GM12878 (cell line): Measurements from ENCODE around the gene SUMF1. TPM values are rescaled to one million over a fixed set of nuclear protein-coding genes. Genes with fewer than 3 reads are reported as not detected.

Experiments used
- ATF2 ChIP-seq: IDR thresholded peaks from 2 replicates; pipeline ENCODE4 v1.6.1; 2012; ENCODE audit warnings: low read length, inconsistent platforms
- CBX3 ChIP-seq: fragments of 200-600 bp; sonication (generic); IDR thresholded peaks from 2 replicates; pipeline ENCODE4 v1.6.1; 2016; ENCODE audit warnings: low read depth, borderline replicate concordance
- CBX5 ChIP-seq: sonication (generic); IDR thresholded peaks from 2 replicates; pipeline ENCODE4 v1.6.1; 2016; ENCODE audit warnings: low read depth, moderate library complexity, mild to moderate bottlenecking, inconsistent platforms
- CREB1 ChIP-seq: IDR thresholded peaks from 2 replicates; pipeline ENCODE4 v1.6.1; 2012; ENCODE audit warnings: low read depth, mild to moderate bottlenecking, inconsistent platforms
- ESRRA ChIP-seq: IDR thresholded peaks from 2 replicates; pipeline ENCODE4 v1.6.1; 2012; ENCODE audit warnings: mild to moderate bottlenecking, low read length, improper control_type of control experiment
- EZH2 ChIP-seq: IDR thresholded peaks from 2 replicates; pipeline ENCODE4 v1.6.1; 2012; ENCODE audit warnings: low read depth, mild to moderate bottlenecking, control low read depth, inconsistent platforms, low read length, borderline replicate concordance; ENCODE audit not compliant: control insufficient read depth
- GATAD2B ChIP-seq: fragments of 450-650 bp; conservative IDR thresholded peaks from 2 replicates; pipeline ENCODE4 v1.6.1; 2017; ENCODE audit warnings: low read depth, mild to moderate bottlenecking, moderate library complexity
- JUND ChIP-seq: IDR thresholded peaks from 2 replicates; pipeline ENCODE4 v1.6.1; 2012; ENCODE audit warnings: low read depth, mild to moderate bottlenecking, low read length, improper control_type of control experiment, moderate library complexity
- MAX ChIP-seq: IDR thresholded peaks from 2 replicates; pipeline ENCODE4 v1.6.1; 2012; ENCODE audit warnings: low read depth, low read length, improper control_type of control experiment
- NR2C1 ChIP-seq: fragments of 450-650 bp; IDR thresholded peaks from 2 replicates; pipeline ENCODE4 v1.6.1; 2017; ENCODE audit warnings: antibody characterized with exemption, mild to moderate bottlenecking, moderate library complexity
- PKNOX1 ChIP-seq: fragments of 450-650 bp; IDR thresholded peaks from 2 replicates; pipeline ENCODE4 v1.6.1; 2016; ENCODE audit warnings: mild to moderate bottlenecking
- POLR2A ChIP-seq: IDR thresholded peaks from 2 replicates; pipeline ENCODE4 v1.6.1; 2011; ENCODE audit warnings: low read depth, mild to moderate bottlenecking, low read length
- PRDM15 ChIP-seq: fragments of 450-650 bp; formaldehyde crosslinking; IDR thresholded peaks from 2 replicates; pipeline ENCODE4 v1.4.0; 2020; ENCODE audit warnings: mild to moderate bottlenecking, moderate library complexity
- RAD51 ChIP-seq: fragments of 450-650 bp; IDR thresholded peaks from 2 replicates; pipeline ENCODE4 v1.6.1; 2016; ENCODE audit warnings: moderate library complexity, mild to moderate bottlenecking, inconsistent platforms
- RELA ChIP-seq: fragments of 450-650 bp; IDR thresholded peaks from 2 replicates; pipeline ENCODE4 v1.8.0; 2014; ENCODE audit warnings: borderline replicate concordance; ENCODE audit not compliant: partially characterized antibody
- SMAD1 ChIP-seq: fragments of 450-650 bp; IDR thresholded peaks from 2 replicates; pipeline ENCODE4 v1.6.1; 2018; ENCODE audit warnings: mild to moderate bottlenecking, low read depth; ENCODE audit not compliant: partially characterized antibody
- SRF ChIP-seq, 2 experiments: IDR thresholded peaks; 2 replicates each; pipeline ENCODE4 v1.6.1; 2011; ENCODE audit warnings: low read depth in 2 of 2, low read length in 2 of 2, mild to moderate bottlenecking in 1 of 2, moderate library complexity in 1 of 2
- STAT3 ChIP-seq: IDR thresholded peaks from 2 replicates; pipeline ENCODE4 v1.6.1; 2011; ENCODE audit warnings: low read depth, low read length, improper control_type of control experiment
- SUPT20H ChIP-seq: IDR thresholded peaks from 2 replicates; pipeline ENCODE4 v1.6.1; 2011; ENCODE audit warnings: low read depth, mild to moderate bottlenecking, low read length, moderate library complexity, borderline replicate concordance; ENCODE audit not compliant: control insufficient read depth
- TCF12 ChIP-seq: IDR thresholded peaks from 2 replicates; pipeline ENCODE4 v1.6.1; 2011; ENCODE audit warnings: low read depth, mild to moderate bottlenecking, low read length
- YY1 ChIP-seq: IDR thresholded peaks from 2 replicates; pipeline ENCODE4 v1.6.1; 2011; ENCODE audit warnings: low read depth, mild to moderate bottlenecking, low read length
- ZBTB40 ChIP-seq: fragments of 450-650 bp; IDR thresholded peaks from 2 replicates; pipeline ENCODE4 v1.6.1; 2016; ENCODE audit warnings: mild to moderate bottlenecking, moderate library complexity, borderline replicate concordance
- polyA plus RNA-seq, 11 experiments: library from polyadenylated mRNA; depleted of rRNA in 4 of 11; unstranded in 6 of 11; stranded (reverse) in 5 of 11; fragments of >200 nt; fragmentation: Nextera tagmentation in 4 of 11; fragmentation: Illumina TruSeq in 1 of 11; extraction: Ambion mirVana in 4 of 11; extraction: Trizol in 1 of 11; gene quantifications; 1 replicate in 1 of 11; 2 replicates in 10 of 11; pipeline versions ENCODE4 v1.2.1 to v1.2.3, GENCODE V29; 2011 to 2016; ENCODE audit warnings: inconsistent platforms in 2 of 11, missing spikeins in 2 of 11, low read depth in 1 of 11
- total RNA-seq, 4 experiments: library from RNA; depleted of rRNA in 3 of 4; stranded (reverse); fragments of >200 nt in 3 of 4; fragmentation: Illumina TruSeq in 1 of 4; extraction: Trizol in 1 of 4; gene quantifications; 2 replicates each; pipeline versions ENCODE4 v1.2.1 to v1.2.3, GENCODE V29; 2013 to 2021

SUMF1 gene
- total and polyA plus RNA-seq, 10 of the 15 experiments (the other 5 are each of a cell fraction or from before 2014, with no cell fraction given): 3.2 to 14.3 (median 8.5) TPM

GRCh38 chr3:4425707-4426106, 41.4 kb downstream of the SUMF1 start (continued):
- TF ChIP-seq ATF2 (no peak), SUPT20H (no peak), TCF12 (no peak), STAT3 (no peak), CBX5 (0 out of 2 replicates have a peak, but pooled peaks have one; percentile 28), POLR2A (no peak), YY1 (no peak), EZH2 (no peak), MAX (peak; percentile 78; the same call in 1 of the 2 replicates), SRF (IDR thresholded peaks at IDR 0.05; ENCODE audit: low read depth in 2 of 2, low read length in 2 of 2) (no peak), RAD51 (peak; percentile 79), GATAD2B (peak; percentile 60; the same call in 1 of the 2 replicates), NR2C1 (no peak), ESRRA (no peak), ZBTB40 (no peak; the same call in 1 of the 2 replicates), CREB1 (no peak), PKNOX1 (no peak), RELA (no peak), SMAD1 (no peak), JUND (no peak), CBX3 (no peak), PRDM15 (CRISPR knock-in tag) (0 out of 2 replicates have a peak, but pooled peaks have one; percentile 49)
